22Rv1 (cell line): ENCODE measurements around the gene ARMH1.
A peak's percentile ranks its signal among the peaks of the same experiment; 100 is the strongest.

Experiments used
- H3K27ac ChIP-seq: fragments of 450-650 bp; 2 replicates; pipeline ENCODE4 v1.5.1; 2017
- ZFX ChIP-seq: fragments of 450-650 bp; IDR thresholded peaks from 2 replicates; pipeline ENCODE4 v1.6.1; 2017; ENCODE audit warnings: antibody characterized with exemption, borderline replicate concordance
- TF ChIP-seq, protein P1 (sequence below): fragments of 450-650 bp; IDR thresholded peaks from 2 replicates; pipeline ENCODE4 v1.5.1; 2017; ENCODE audit warnings: mild to moderate bottlenecking

The ARMH1 gene

GRCh38 chr1:44700573-44700972 lies 26.1 kb downstream of the ARMH1 start:
- TF ChIP-seq ZFX, result no peak
- TF ChIP-seq, protein P1, sequence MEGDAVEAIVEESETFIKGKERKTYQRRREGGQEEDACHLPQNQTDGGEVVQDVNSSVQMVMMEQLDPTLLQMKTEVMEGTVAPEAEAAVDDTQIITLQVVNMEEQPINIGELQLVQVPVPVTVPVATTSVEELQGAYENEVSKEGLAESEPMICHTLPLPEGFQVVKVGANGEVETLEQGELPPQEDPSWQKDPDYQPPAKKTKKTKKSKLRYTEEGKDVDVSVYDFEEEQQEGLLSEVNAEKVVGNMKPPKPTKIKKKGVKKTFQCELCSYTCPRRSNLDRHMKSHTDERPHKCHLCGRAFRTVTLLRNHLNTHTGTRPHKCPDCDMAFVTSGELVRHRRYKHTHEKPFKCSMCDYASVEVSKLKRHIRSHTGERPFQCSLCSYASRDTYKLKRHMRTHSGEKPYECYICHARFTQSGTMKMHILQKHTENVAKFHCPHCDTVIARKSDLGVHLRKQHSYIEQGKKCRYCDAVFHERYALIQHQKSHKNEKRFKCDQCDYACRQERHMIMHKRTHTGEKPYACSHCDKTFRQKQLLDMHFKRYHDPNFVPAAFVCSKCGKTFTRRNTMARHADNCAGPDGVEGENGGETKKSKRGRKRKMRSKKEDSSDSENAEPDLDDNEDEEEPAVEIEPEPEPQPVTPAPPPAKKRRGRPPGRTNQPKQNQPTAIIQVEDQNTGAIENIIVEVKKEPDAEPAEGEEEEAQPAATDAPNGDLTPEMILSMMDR, result no peak
- no peak overlapping the region for H3K27ac ChIP-seq

GRCh38 chr1:44701141-44701573 lies 26.6 kb downstream of the ARMH1 start:
- TF ChIP-seq ZFX, result no peak
- TF ChIP-seq, protein P1, result no peak
- H3K27ac ChIP-seq, result no peak overlapping the region

DNA sequence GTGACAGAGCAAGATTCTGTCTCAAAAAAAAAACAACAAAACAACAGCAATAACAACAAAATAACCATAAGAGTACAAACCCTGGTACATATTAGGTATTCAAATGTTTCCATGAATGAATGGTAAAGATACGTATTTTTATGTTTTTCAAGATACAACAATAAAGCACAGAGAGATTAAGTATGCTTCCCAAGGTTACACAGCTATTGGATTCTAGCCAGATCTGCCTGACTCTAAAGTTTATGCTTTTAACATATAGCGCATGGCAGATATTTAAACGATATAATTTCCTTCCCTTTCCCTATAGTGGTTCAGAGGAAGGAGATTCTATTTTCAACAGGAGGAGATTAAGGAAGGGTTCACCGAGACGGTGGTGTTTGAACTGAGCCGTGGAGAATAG lies 31.0 kb downstream of the ARMH1 start:
- TF ChIP-seq ZFX, result no peak
- TF ChIP-seq, protein P1, result no peak
- H3K27ac ChIP-seq, result no peak overlapping the region

DNA sequence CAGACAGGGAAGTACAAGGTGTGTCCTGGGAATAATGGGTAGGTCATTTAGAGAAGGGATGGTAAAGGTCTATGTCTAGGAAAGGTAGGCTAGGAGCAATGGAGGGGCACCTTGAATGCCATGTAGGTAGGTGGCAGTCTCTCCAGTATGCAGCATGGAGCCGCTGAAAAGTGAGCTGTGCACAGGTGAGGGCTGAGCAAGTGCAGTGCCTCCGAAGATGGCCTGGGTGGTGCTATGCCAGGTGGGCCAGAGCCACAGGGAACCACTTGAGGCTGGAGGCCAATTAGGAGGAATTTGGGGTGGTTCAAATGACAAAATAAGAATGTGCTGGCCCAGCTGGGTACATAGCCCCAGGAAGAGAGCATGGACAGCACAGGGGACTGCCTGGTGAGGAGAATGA lies 31.4 kb downstream of the ARMH1 start:
- TF ChIP-seq ZFX, result no peak
- TF ChIP-seq, protein P1, result no peak
- H3K27ac ChIP-seq, result no peak overlapping the region

GRCh38 chr1:44707112-44707881 lies 32.8 kb downstream of the ARMH1 start:
- no peak overlapping the region for H3K27ac ChIP-seq
- TF ChIP-seq ZFX, result no peak
- TF ChIP-seq, protein P1, result no peak

GRCh38 chr1:44707959-44708831 lies 33.7 kb downstream of the ARMH1 start:
- no peak overlapping the region for H3K27ac ChIP-seq
- TF ChIP-seq ZFX, result no peak
- TF ChIP-seq, protein P1, result peak; percentile 88
